GM21529 (cell line): Measurements from ENCODE around the gene CNTNAP2.
"Not testable (repeated sequence)": the region's sequence is repeated elsewhere in the genome, so short reads cannot be mapped to it uniquely, and the experiment has no call there.

Experiments
- ATAC-seq: cut with Tn5 transposase; IDR thresholded peaks from one replicate; pipeline ENCODE4 v1.9.1; 2021; ENCODE audit not compliant: unreplicated experiment

The CNTNAP2 gene

DNA sequence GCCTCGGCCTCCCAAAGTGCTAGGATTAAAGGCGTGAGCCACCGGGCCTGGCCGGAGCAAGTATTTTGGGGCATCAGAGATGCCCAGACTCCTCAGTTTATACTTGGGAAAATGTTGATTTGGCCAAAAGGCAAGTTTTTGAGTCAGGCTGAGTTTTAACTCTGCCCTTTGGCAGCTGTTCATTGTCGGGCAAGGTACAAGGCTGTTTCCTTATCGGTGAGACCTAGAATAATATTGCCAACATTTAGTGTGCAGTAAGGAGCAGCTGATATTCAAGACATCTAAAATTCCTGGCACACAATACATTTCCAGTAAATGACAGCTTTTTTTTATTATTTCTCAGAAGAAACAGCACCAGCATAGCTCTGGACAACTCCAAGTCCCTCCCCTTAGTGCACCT lies 2326.3 kb downstream of the CNTNAP2 start:
- ATAC-seq: no peak

GRCh38 chr7:148445260-148446044 lies 2328.9 kb downstream of the CNTNAP2 start:
- no peak for ATAC-seq

GRCh38 chr7:148447221-148447849 lies 2330.7 kb downstream of the CNTNAP2 start:
- ATAC-seq: peak; percentile 92

GRCh38 chr7:148451526-148451925 lies 2334.9 kb downstream of the CNTNAP2 start:
- ATAC-seq: not testable (repeated sequence)

GRCh38 chr7:148456351-148456750 lies 2339.8 kb downstream of the CNTNAP2 start:
- ATAC-seq: no peak

GRCh38 chr7:148457310-148457921 lies 2340.8 kb downstream of the CNTNAP2 start:
- ATAC-seq: no peak

DNA sequence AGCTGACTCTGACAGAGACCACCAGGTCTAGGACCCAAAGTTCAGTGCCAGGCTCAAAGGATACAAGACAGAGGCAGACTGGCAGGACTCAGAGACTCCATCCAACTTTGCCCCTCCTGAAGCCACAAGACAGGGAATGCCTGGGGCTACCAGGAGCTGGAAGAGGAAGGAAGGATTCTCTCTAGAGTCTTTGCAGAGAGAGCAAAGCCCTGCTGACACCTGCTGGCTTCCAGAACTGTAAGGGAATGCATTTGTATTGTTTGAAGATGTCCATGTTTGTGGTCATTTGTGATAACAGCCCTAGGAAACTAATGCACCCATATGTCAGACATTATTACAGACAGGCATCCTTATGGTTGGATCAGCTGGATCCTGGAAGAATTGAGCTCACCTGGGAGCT lies 2341.7 kb downstream of the CNTNAP2 start:
- ATAC-seq: no peak

GRCh38 chr7:148461392-148462179 lies 2345.0 kb downstream of the CNTNAP2 start:
- no peak for ATAC-seq

DNA sequence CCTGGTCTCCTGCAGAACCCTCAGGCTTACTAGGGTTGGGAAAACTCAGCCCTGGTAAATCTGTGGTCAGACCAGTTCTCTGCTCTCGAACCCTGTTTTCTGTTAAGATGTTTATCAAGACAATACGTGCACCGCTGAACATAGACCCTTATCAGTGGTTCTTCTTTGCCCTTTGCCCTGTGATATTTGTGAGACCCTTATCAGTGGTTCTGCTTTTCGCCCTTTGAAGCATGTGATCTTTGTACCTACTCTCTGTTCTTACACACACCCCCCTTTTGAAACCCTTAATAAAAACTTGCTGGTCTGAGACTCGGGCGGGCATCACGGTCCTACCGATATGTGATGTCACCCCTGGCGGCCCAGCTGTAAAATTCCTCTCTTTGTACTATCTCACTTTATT lies 2346.2 kb downstream of the CNTNAP2 start:
- not testable (repeated sequence) for ATAC-seq

GRCh38 chr7:148463210-148463609 lies 2346.6 kb downstream of the CNTNAP2 start:
- ATAC-seq: no peak

- no peak for ATAC-seq
Observed at GRCh38 chr7:148464947-148465346, 2348.3 kb downstream of the CNTNAP2 start.

DNA sequence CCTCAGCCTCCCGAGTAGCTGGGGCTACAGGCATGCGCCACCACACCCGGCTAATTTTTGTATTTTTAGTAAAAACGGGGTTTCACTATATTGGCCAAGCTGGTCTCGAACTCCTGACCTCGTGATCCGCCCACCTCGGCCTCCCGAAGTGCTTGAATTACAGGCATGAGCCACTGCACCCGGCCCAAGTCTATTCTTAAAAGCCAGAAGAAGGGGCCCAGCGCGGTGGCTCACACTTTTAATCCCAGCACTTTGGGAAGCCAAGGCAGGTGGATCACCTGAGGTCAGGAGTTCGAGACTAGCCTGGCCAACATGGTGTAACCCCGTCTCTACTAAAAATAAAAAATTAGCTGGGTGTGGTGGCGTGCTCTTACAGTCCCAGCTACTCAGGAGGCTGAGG lies 2348.8 kb downstream of the CNTNAP2 start:
- ATAC-seq: not testable (repeated sequence)

DNA sequence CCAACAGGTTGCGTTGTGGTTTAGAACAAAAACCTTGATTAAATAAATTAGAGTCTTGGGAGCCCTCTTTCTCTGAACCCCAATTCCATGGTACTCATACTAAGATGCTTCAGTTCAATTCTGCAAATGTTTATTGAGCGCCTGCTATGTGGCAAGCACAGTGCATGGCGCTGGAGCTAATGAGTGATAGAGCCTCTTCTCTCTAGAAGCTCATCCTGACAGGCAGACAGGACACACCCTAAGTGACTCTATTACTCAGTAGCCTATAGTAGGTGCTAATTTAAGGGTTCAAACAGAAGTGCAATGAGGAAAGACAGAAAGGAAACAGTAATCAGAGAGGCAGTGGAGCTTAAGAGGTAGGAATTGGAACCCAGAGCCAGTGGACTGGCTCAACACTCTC lies 2349.5 kb downstream of the CNTNAP2 start:
- ATAC-seq: no peak

GRCh38 chr7:148468700-148469098 lies 2352.1 kb downstream of the CNTNAP2 start:
- ATAC-seq: no peak
